SK-N-SH treated with all-trans-retinoic acid at 6 μM for 48 hours (cell line): Measurements from ENCODE around the gene IQSEC1.

Experiments used
- ZFP30 ChIP-seq: fragments of 450-650 bp; formaldehyde crosslinking; IDR thresholded peaks from 2 replicates; pipeline ENCODE4 v1.5.0; 2022; ENCODE audit warnings: mild to moderate bottlenecking, moderate library complexity
- ZNF565 ChIP-seq: fragments of 450-650 bp; formaldehyde crosslinking; conservative IDR thresholded peaks from 2 replicates; pipeline ENCODE4 v1.5.0; 2020; ENCODE audit warnings: low read depth, mild to moderate bottlenecking, moderate library complexity
- ZNF8 ChIP-seq: fragments of 450-650 bp; formaldehyde crosslinking; IDR thresholded peaks from 2 replicates; pipeline ENCODE4 v1.5.0; 2020; ENCODE audit warnings: mild to moderate bottlenecking, moderate library complexity
- TF ChIP-seq, protein P1 (sequence below): fragments of 250-450 bp; sonication (Bioruptor Pico); IDR thresholded peaks from 2 replicates; pipeline ENCODE4 v1.5.1; 2020; ENCODE audit warnings: low read depth, mild to moderate bottlenecking, moderate library complexity

DNA sequence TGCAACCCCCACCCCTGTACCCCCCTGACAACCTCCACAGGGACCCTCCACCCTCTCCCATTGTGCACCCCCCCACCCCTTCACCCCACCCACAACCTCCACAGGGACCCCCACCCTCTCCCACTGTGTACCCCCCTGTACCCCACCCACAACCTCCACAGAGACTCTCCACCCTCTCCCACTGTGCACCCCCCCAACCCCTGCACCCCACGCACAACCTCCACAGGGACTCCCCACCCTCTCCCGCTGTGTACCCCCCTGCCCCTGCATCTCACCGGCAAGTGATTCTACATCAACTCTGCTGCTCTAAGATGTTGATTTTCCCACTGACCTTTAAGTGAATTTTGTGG, 180.4 kb downstream of the IQSEC1 start:
- TF ChIP-seq, protein P1, sequence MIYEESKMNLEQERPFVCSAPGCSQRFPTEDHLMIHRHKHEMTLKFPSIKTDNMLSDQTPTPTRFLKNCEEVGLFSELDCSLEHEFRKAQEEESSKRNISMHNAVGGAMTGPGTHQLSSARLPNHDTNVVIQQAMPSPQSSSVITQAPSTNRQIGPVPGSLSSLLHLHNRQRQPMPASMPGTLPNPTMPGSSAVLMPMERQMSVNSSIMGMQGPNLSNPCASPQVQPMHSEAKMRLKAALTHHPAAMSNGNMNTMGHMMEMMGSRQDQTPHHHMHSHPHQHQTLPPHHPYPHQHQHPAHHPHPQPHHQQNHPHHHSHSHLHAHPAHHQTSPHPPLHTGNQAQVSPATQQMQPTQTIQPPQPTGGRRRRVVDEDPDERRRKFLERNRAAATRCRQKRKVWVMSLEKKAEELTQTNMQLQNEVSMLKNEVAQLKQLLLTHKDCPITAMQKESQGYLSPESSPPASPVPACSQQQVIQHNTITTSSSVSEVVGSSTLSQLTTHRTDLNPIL (CRISPR knock-in tag) = no peak
- TF ChIP-seq ZNF8 (CRISPR knock-in tag) = no peak
- no peak for TF ChIP-seq ZFP30 (CRISPR knock-in tag)
- no peak for TF ChIP-seq ZNF565 (CRISPR knock-in tag)
